HepG2 (cell line): ENCODE measurements around the gene NGEF. TPM values are rescaled to one million over a fixed set of nuclear protein-coding genes. Genes with fewer than 3 reads are reported as not detected.

Experiments
- AGO1 ChIP-seq: fragments of 200-400 bp; formaldehyde crosslinking; IDR thresholded peaks from 2 replicates; pipeline ENCODE4 v1.6.1; 2017; ENCODE audit warnings: mild to moderate bottlenecking, low read depth, low read length, moderate library complexity; ENCODE audit not compliant: poor library complexity, severe bottlenecking
- KLF13 ChIP-seq: sonication (generic); formaldehyde crosslinking; IDR thresholded peaks from 2 replicates; pipeline ENCODE4 v1.4.0; 2020; ENCODE audit warnings: mild to moderate bottlenecking, missing genetic modification reagents
- KMT2B ChIP-seq: IDR thresholded peaks from 2 replicates; pipeline ENCODE4 v1.6.1; 2016; ENCODE audit warnings: missing genetic modification reagents, missing compliant biosample characterization
- NFKB2 ChIP-seq: sonication (generic); formaldehyde crosslinking; IDR thresholded peaks from 2 replicates; pipeline ENCODE4 v1.4.0; 2020; ENCODE audit warnings: missing genetic modification reagents, borderline replicate concordance
- PAX8 ChIP-seq: sonication (generic); formaldehyde crosslinking; IDR thresholded peaks from 2 replicates; pipeline ENCODE4 v1.8.0; 2022; ENCODE audit warnings: mild to moderate bottlenecking, missing genetic modification reagents, borderline replicate concordance
- PITX1 ChIP-seq: sonication (generic); formaldehyde crosslinking; IDR thresholded peaks from 2 replicates; pipeline ENCODE4 v1.5.1; 2020; ENCODE audit warnings: mild to moderate bottlenecking, missing genetic modification reagents
- RBFOX2 ChIP-seq: fragments of 200-400 bp; formaldehyde crosslinking; IDR thresholded peaks from 2 replicates; pipeline ENCODE4 v1.6.1; 2017; ENCODE audit warnings: low read depth, mild to moderate bottlenecking, low read length
- TAF1 ChIP-seq: sonication (generic); formaldehyde crosslinking; IDR thresholded peaks from 2 replicates; pipeline ENCODE4 v1.4.0; 2020; ENCODE audit warnings: missing genetic modification reagents
- ZFX ChIP-seq: sonication (generic); formaldehyde crosslinking; IDR thresholded peaks from 2 replicates; pipeline ENCODE4 v1.4.0; 2020; ENCODE audit warnings: mild to moderate bottlenecking, low read depth, missing genetic modification reagents, moderate library complexity
- ZNF547 ChIP-seq: sonication (generic); formaldehyde crosslinking; IDR thresholded peaks from 2 replicates; pipeline ENCODE4 v1.5.1; 2020; ENCODE audit warnings: mild to moderate bottlenecking, missing genetic modification reagents
- ZNF567 ChIP-seq: sonication (generic); formaldehyde crosslinking; IDR thresholded peaks from 2 replicates; pipeline ENCODE4 v1.8.1; 2023; ENCODE audit warnings: mild to moderate bottlenecking, missing genetic modification reagents, borderline replicate concordance
- ZNF569 ChIP-seq: sonication (generic); formaldehyde crosslinking; IDR thresholded peaks from 2 replicates; pipeline ENCODE4 v1.5.0; 2020; ENCODE audit warnings: mild to moderate bottlenecking, missing genetic modification reagents, moderate library complexity, borderline replicate concordance
- ZNF83 ChIP-seq: sonication (generic); formaldehyde crosslinking; IDR thresholded peaks from 2 replicates; pipeline ENCODE4 v1.4.0; 2020; ENCODE audit warnings: missing genetic modification reagents, mild to moderate bottlenecking, borderline replicate concordance
- polyA plus RNA-seq, 8 experiments: library from polyadenylated mRNA; depleted of rRNA in 3 of 8; stranded (reverse) in 7 of 8; unstranded in 1 of 8; fragments of >200 nt; fragmentation: Illumina TruSeq in 4 of 8; extraction: Trizol in 4 of 8; gene quantifications; 2 replicates each; pipeline versions ENCODE4 v1.2.1 to v1.2.3, GENCODE V29; 2011 to 2016; ENCODE audit warnings: low read depth in 4 of 8, missing spikeins in 1 of 8, mixed read lengths in 1 of 8; ENCODE audit not compliant: insufficient read depth in 1 of 8
- total RNA-seq, 5 experiments: library from RNA; depleted of rRNA; stranded (reverse); fragments of >200 nt; fragmentation: Illumina TruSeq; extraction: Trizol; gene quantifications; 2 replicates each; pipeline ENCODE4 v1.2.3, GENCODE V29; 2016; ENCODE audit warnings: low read depth in 1 of 5
- TF ChIP-seq, protein P1 (sequence below): IDR thresholded peaks from 2 replicates; pipeline ENCODE4 v1.6.1; 2016; ENCODE audit warnings: mild to moderate bottlenecking, missing biosample characterization, missing genetic modification reagents
- TF ChIP-seq, protein P2 (sequence below): sonication (generic); formaldehyde crosslinking; IDR thresholded peaks from 2 replicates; pipeline ENCODE4 v1.4.0; 2020; ENCODE audit warnings: missing genetic modification reagents
- TF ChIP-seq, protein P3 (sequence below): sonication (generic); formaldehyde crosslinking; IDR thresholded peaks from 2 replicates; pipeline ENCODE4 v1.4.0; 2020; ENCODE audit warnings: missing genetic modification reagents; ENCODE audit errors: not compliant biosample characterization
- TF ChIP-seq, protein P4 (sequence below), 2 experiments: sonication (generic) in 1 of 2; formaldehyde crosslinking in 1 of 2; IDR thresholded peaks; 2 replicates each; pipeline versions ENCODE4 v1.4.0 to v1.6.1; 2016 to 2020; ENCODE audit warnings: borderline replicate concordance in 1 of 2, low read depth in 1 of 2, mild to moderate bottlenecking in 1 of 2, missing genetic modification reagents in 1 of 2
- TF ChIP-seq, protein P5 (sequence below): IDR thresholded peaks from 2 replicates; pipeline ENCODE4 v1.6.1; 2012; ENCODE audit warnings: inconsistent platforms
- TF ChIP-seq, protein P6 (sequence below): sonication (generic); formaldehyde crosslinking; IDR thresholded peaks from 2 replicates; pipeline ENCODE4 v1.5.1; 2020; ENCODE audit warnings: missing genetic modification reagents, mild to moderate bottlenecking, borderline replicate concordance

Gene NGEF
- total and polyA plus RNA-seq, 2 of the 13 experiments (the other 11 are each of a cell fraction or from before 2014, with no cell fraction given): 14.4 to 36.9 TPM

DNA sequence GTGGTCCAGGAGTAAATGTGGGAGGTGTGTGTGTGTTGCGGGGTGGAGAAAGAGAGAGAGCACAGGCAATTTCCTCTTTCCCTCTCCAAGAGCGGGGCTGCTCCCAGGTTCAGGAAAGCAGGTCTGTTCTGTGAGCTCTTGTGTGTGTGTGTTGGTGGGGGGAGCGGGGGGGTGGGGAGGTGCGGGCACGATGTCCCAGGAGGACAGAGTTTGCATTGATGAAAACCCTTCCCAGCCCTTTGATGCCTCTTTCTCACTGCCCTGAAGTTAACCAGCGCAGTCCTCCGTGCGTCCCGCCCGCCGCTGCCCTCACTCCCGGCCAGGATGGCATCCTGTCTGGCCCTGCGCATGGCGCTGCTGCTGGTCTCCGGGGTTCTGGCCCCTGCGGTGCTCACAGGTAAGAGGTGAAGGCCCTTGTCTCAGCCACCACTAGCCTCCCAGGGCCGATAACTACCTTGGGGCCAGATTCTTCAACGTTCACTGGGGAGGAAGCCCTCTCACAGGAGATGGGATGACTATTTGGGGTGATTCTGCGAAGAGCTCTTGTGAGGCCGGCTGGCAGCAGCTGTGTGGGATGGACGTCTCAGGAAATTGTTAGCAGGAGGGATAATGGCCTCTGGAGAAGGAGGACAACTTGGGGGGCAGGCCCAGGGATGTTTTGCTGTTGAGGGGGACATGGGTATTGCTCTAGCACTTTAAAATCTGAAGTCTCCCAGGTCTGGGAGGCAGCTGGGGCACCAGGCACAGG lies 142.9 kb downstream of the NGEF start, which contains the start of gene SNORC (continued):
- 0 out of 2 replicates have a peak, but pooled peaks have one; percentile 7 for TF ChIP-seq ZNF547
- TF ChIP-seq KLF13 (CRISPR knock-in tag): peak; percentile 15
- TF ChIP-seq, protein P1, sequence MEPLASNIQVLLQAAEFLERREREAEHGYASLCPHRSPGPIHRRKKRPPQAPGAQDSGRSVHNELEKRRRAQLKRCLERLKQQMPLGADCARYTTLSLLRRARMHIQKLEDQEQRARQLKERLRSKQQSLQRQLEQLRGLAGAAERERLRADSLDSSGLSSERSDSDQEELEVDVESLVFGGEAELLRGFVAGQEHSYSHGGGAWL (CRISPR knock-in tag): no peak
- 0 out of 2 replicates have a peak, but pooled peaks have one; percentile 25 for TF ChIP-seq KMT2B
- 0 out of 2 replicates have a peak, but pooled peaks have one; percentile 8 for TF ChIP-seq PITX1 (CRISPR knock-in tag)
- TF ChIP-seq ZNF569 (CRISPR knock-in tag): no peak
- TF ChIP-seq ZNF83: peak; percentile 59; the same call in 1 of the 2 replicates
- TF ChIP-seq ZNF567: 0 out of 2 replicates have a peak, but pooled peaks have one; percentile 74
- peak; percentile 59 for TF ChIP-seq AGO1
- no peak for TF ChIP-seq PAX8 (CRISPR knock-in tag)
- TF ChIP-seq, protein P2, sequence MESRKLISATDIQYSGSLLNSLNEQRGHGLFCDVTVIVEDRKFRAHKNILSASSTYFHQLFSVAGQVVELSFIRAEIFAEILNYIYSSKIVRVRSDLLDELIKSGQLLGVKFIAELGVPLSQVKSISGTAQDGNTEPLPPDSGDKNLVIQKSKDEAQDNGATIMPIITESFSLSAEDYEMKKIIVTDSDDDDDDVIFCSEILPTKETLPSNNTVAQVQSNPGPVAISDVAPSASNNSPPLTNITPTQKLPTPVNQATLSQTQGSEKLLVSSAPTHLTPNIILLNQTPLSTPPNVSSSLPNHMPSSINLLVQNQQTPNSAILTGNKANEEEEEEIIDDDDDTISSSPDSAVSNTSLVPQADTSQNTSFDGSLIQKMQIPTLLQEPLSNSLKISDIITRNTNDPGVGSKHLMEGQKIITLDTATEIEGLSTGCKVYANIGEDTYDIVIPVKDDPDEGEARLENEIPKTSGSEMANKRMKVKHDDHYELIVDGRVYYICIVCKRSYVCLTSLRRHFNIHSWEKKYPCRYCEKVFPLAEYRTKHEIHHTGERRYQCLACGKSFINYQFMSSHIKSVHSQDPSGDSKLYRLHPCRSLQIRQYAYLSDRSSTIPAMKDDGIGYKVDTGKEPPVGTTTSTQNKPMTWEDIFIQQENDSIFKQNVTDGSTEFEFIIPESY: peak; percentile 16; the same call in 1 of the 2 replicates
- TF ChIP-seq, protein P3, sequence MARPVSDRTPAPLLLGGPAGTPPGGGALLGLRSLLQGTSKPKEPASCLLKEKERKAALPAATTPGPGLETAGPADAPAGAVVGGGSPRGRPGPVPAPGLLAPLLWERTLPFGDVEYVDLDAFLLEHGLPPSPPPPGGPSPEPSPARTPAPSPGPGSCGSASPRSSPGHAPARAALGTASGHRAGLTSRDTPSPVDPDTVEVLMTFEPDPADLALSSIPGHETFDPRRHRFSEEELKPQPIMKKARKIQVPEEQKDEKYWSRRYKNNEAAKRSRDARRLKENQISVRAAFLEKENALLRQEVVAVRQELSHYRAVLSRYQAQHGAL (CRISPR knock-in tag): no peak
- peak; percentile 86 for TF ChIP-seq RBFOX2
- TF ChIP-seq, protein P4, sequence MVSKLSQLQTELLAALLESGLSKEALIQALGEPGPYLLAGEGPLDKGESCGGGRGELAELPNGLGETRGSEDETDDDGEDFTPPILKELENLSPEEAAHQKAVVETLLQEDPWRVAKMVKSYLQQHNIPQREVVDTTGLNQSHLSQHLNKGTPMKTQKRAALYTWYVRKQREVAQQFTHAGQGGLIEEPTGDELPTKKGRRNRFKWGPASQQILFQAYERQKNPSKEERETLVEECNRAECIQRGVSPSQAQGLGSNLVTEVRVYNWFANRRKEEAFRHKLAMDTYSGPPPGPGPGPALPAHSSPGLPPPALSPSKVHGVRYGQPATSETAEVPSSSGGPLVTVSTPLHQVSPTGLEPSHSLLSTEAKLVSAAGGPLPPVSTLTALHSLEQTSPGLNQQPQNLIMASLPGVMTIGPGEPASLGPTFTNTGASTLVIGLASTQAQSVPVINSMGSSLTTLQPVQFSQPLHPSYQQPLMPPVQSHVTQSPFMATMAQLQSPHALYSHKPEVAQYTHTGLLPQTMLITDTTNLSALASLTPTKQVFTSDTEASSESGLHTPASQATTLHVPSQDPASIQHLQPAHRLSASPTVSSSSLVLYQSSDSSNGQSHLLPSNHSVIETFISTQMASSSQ (IDR thresholded peaks at IDR 0.05; ENCODE audit: low read depth): no peak
- TF ChIP-seq, protein P4 (CRISPR knock-in tag; IDR thresholded peaks at IDR 0.05; ENCODE audit: borderline replicate concordance): 0 out of 2 replicates have a peak, but pooled peaks have one; percentile 11
- TF ChIP-seq TAF1 (CRISPR knock-in tag): peak; percentile 13; the same call in 1 of the 2 replicates
- TF ChIP-seq NFKB2: 0 out of 2 replicates have a peak, but pooled peaks have one; percentile 14
- TF ChIP-seq, protein P5, sequence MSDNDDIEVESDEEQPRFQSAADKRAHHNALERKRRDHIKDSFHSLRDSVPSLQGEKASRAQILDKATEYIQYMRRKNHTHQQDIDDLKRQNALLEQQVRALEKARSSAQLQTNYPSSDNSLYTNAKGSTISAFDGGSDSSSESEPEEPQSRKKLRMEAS: 0 out of 2 replicates have a peak, but pooled peaks have one; percentile 11
- TF ChIP-seq, protein P6, sequence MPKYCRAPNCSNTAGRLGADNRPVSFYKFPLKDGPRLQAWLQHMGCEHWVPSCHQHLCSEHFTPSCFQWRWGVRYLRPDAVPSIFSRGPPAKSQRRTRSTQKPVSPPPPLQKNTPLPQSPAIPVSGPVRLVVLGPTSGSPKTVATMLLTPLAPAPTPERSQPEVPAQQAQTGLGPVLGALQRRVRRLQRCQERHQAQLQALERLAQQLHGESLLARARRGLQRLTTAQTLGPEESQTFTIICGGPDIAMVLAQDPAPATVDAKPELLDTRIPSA: no peak
- TF ChIP-seq ZFX (CRISPR knock-in tag): peak; percentile 1
